GM12872 (cell line): ENCODE measurements around the gene HAVCR2.

Experiments
- CTCF ChIP-seq: IDR thresholded peaks from 3 replicates; pipeline ENCODE4 v1.5.1; 2011; ENCODE audit warnings: low read depth, mild to moderate bottlenecking, low read length, moderate library complexity; ENCODE audit not compliant: insufficient read depth

HAVCR2 gene

GRCh38 chr5:157086751-157087359, 22.0 kb downstream of the HAVCR2 start:
- TF ChIP-seq CTCF, result no peak

- no peak for TF ChIP-seq CTCF
These were observed 22.9 kb downstream of the HAVCR2 start for GRCh38 chr5:157085930-157086329.

DNA sequence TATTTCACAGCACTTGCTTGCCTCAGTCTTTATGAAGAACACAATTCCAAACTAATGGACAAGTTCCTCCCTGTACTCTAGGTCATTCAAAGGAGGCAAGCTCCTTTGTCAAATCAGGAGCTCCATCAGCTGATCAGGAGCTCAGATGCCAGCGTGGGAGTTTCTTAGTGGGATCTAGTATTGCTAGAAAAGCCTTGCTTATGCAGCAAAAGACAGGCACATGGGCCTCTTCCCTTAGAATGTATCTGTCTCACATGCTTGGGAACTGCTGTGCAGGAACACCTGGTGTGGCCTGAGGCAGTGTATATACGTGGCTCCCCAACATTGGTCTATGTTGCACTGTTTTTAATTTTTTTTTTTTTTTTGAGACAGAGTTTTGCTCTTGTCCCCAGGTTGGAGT, 28.6 kb downstream of the HAVCR2 start:
- no peak for TF ChIP-seq CTCF

- TF ChIP-seq CTCF, result no peak
These were observed 32.3 kb downstream of the HAVCR2 start for GRCh38 chr5:157076558-157076957.

- no peak for TF ChIP-seq CTCF
These were observed 36.3 kb downstream of the HAVCR2 start for GRCh38 chr5:157072508-157072907.

DNA sequence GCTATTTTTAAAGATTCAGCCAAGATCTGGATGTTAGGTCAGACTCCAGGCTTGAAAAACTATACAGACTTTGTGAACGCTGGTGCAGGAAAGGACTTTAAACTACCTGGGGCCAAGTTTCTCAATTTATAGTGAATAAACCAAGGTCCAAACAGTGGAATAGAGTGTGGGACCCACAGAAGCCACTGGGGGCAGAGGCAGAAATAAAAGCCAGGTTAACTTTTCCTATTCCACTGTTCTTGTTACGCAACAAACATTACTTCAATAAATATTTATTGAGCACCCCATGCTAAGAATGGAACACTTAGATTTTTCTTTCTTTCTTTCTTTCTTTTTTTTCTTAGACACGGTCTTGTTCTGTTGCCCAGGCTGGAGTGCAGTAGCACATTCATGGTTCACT, 38.9 kb downstream of the HAVCR2 start:
- no peak for TF ChIP-seq CTCF

DNA sequence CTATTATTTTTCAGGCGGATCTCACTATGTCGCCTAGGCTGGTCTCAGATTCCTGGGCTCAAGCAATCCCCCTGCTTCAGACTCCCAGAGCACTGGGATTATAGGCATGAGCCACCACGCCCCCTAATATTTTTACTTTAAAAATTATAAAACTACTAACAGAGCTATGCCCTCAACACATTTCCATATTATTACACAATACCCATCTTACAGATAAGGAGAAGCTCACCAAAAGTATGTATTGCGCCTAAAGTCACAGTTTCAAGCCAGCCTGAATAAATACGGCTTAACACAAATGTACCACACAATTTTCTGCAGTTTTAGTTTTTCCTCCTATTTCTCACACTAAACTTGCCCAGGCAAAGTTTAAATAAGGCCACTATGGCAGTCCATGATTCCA, 40.1 kb downstream of the HAVCR2 start:
- no peak for TF ChIP-seq CTCF
